HCT116 (cell line): ENCODE measurements around the gene RUNX2. TPM values are rescaled to one million over a fixed set of nuclear protein-coding genes. Genes with fewer than 3 reads are reported as not detected.
A peak's percentile ranks its signal among the peaks of the same experiment; 100 is the strongest.

Experiments
- ATAC-seq: fragments of 200-7000 bp; cut with Tn5 transposase; 2 replicates; pipeline ENCODE4 v1.9.1; 2020; ENCODE audit warnings: mild to moderate bottlenecking, moderate library complexity
- BruUV-seq: library from RNA; stranded (reverse); fragments of 400-500 nt; replicated peaks from 2 replicates; lab custom pipeline; 2021; lab: Mats Ljungman, UMichigan
- CTCF ChIA-PET: fragments of 300-600 bp; sonication (Branson Sonifier 250); formaldehyde crosslinking; loops from one replicate; lab custom pipeline; 2021; ENCODE audit warnings: antibody characterized with exemption; lab: Charles Lee
- POLR2A ChIA-PET: fragments of 300-600, 350-600 bp; sonication (Branson Sonifier 250); formaldehyde crosslinking; loops from one replicate; lab custom pipeline; 2021; ENCODE audit warnings: antibody characterized with exemption; lab: Charles Lee
- RAD21 ChIA-PET, 2 experiments: fragments of 300-600 bp; sonication (Branson Sonifier 250); formaldehyde crosslinking; loops; one replicate each; lab custom pipeline; 2023; ENCODE audit warnings: low total read pairs in 2 of 2; ENCODE audit not compliant: uncharacterized antibody in 2 of 2, unreplicated experiment in 2 of 2, low non-redundant PET in 1 of 2; lab: Charles Lee
- DNase-seq: peaks from one replicate; pipeline ENCODE4 v3.0.0-alpha.2; 2010; ENCODE audit warnings: low read depth, low spot score
- H2AFZ ChIP-seq: fragments of 200-600 bp; shearing (Covaris generic), sonication (generic); 2 replicates; pipeline ENCODE4 v1.6.1; 2017; ENCODE audit warnings: low read depth, mixed run types, mixed read lengths, antibody characterized with exemption, low read length; ENCODE audit not compliant: poor library complexity, severe bottlenecking
- H3K27ac ChIP-seq: 2 replicates; pipeline ENCODE4 v1.5.1; 2012; ENCODE audit warnings: low read depth, low read length
- H3K27me3 ChIP-seq: fragments of 200-600 bp; sonication (generic); 2 replicates; pipeline ENCODE4 v1.6.1; 2016; ENCODE audit warnings: mixed run types, low read length, mixed read lengths; ENCODE audit not compliant: insufficient read depth
- H3K36me3 ChIP-seq, 2 experiments: fragments of 200-500 bp in 1 of 2; fragments of 200-600 bp in 1 of 2; sonication (Bioruptor generic) in 1 of 2; sonication (generic) in 1 of 2; 2 replicates each; pipeline versions ENCODE4 v1.5.1 to v1.6.1; 2014 to 2016; ENCODE audit warnings: low read length in 2 of 2, inconsistent platforms in 1 of 2, mixed read lengths in 1 of 2, mixed run types in 1 of 2; ENCODE audit not compliant: insufficient read depth in 2 of 2, control insufficient read depth in 1 of 2
- H3K4me1 ChIP-seq, 2 experiments: fragments of 200-600 bp in 1 of 2; sonication (generic) in 1 of 2; 2 replicates each; pipeline versions ENCODE4 v1.5.1 to v1.6.1; 2012 to 2017; ENCODE audit warnings: low read length in 2 of 2, inconsistent platforms in 1 of 2, mild to moderate bottlenecking in 1 of 2, mixed read lengths in 1 of 2, mixed run types in 1 of 2, moderate library complexity in 1 of 2; ENCODE audit not compliant: insufficient read depth in 2 of 2, control insufficient read depth in 1 of 2
- H3K4me2 ChIP-seq: fragments of 200-600 bp; sonication (generic); 2 replicates; pipeline ENCODE4 v1.6.1; 2017; ENCODE audit warnings: mixed run types, low read length, mixed read lengths
- H3K4me3 ChIP-seq, 2 experiments: fragments of 200-600 bp in 1 of 2; sonication (generic) in 1 of 2; replicated peaks in 1 of 2; 2 replicates each; pipeline ENCODE4 v1.5.1; 2011 to 2016; ENCODE audit warnings: low read length in 2 of 2, control low read depth in 1 of 2, low read depth in 1 of 2, mild to moderate bottlenecking in 1 of 2, mixed read lengths in 1 of 2, mixed run types in 1 of 2
- H3K79me2 ChIP-seq: fragments of 200-600 bp; sonication (generic); 2 replicates; pipeline ENCODE4 v1.6.1; 2017; ENCODE audit warnings: mild to moderate bottlenecking, mixed run types, low read length, moderate library complexity, mixed read lengths; ENCODE audit not compliant: insufficient read depth
- H3K9ac ChIP-seq: fragments of 200-600 bp; sonication (generic); 2 replicates; pipeline ENCODE4 v1.6.1; 2016; ENCODE audit warnings: low read length, mixed read lengths
- H3K9me2 ChIP-seq: fragments of 200-600 bp; sonication (generic), shearing (Covaris generic); 2 replicates; pipeline ENCODE4 v1.6.1; 2017; ENCODE audit warnings: mixed run types, mild to moderate bottlenecking, moderate library complexity; ENCODE audit not compliant: insufficient read depth
- H3K9me3 ChIP-seq, 2 experiments: fragments of 200-500 bp in 1 of 2; fragments of 200-600 bp in 1 of 2; sonication (Bioruptor generic) in 1 of 2; sonication (generic) in 1 of 2; 2 replicates each; pipeline ENCODE4 v1.6.1; 2014 to 2017; ENCODE audit warnings: low read length in 2 of 2, mixed read lengths in 2 of 2, inconsistent platforms in 1 of 2, low read depth in 1 of 2, mild to moderate bottlenecking in 1 of 2, mixed run types in 1 of 2, moderate library complexity in 1 of 2; ENCODE audit not compliant: control insufficient read depth in 1 of 2, insufficient read depth in 1 of 2
- H4K20me1 ChIP-seq: fragments of 200-600 bp; sonication (generic), shearing (Covaris generic); 2 replicates; pipeline ENCODE4 v1.6.1; 2017; ENCODE audit warnings: mixed run types, mild to moderate bottlenecking, moderate library complexity; ENCODE audit not compliant: insufficient read depth
- ATF3 ChIP-seq: IDR thresholded peaks from 2 replicates; pipeline ENCODE4 v1.6.1; 2012
- CBX3 ChIP-seq: IDR thresholded peaks from 2 replicates; pipeline ENCODE4 v1.6.1; 2012; ENCODE audit warnings: low read depth
- CTCF ChIP-seq, 3 experiments: fragments of 200-600 bp in 1 of 3; sonication (generic) in 1 of 3; IDR thresholded peaks in 2 of 3; conservative IDR thresholded peaks in 1 of 3; 2 replicates each; pipeline ENCODE4 v1.5.1; 2012 to 2017; ENCODE audit warnings: low read depth in 2 of 3, low read length in 2 of 3, antibody characterized with exemption in 1 of 3, borderline replicate concordance in 1 of 3, control low read depth in 1 of 3, mild to moderate bottlenecking in 1 of 3, mixed read lengths in 1 of 3, mixed run types in 1 of 3, moderate library complexity in 1 of 3; ENCODE audit not compliant: insufficient read depth in 1 of 3
- EGR1 ChIP-seq: IDR thresholded peaks from 2 replicates; pipeline ENCODE4 v1.6.1; 2012; ENCODE audit warnings: low read depth
- EZH2 ChIP-seq: fragments of 200-600 bp; sonication (generic); IDR thresholded peaks from 2 replicates; pipeline ENCODE4 v1.6.1; 2017; ENCODE audit warnings: antibody characterized with exemption, mixed run types
- FOSL1 ChIP-seq: IDR thresholded peaks from 2 replicates; pipeline ENCODE4 v1.6.1; 2012; ENCODE audit warnings: low read depth
- JUND ChIP-seq: IDR thresholded peaks from 2 replicates; pipeline ENCODE4 v1.6.1; 2012
- POLR2AphosphoS5 ChIP-seq: IDR thresholded peaks from 2 replicates; pipeline ENCODE4 v1.6.1; 2011; ENCODE audit warnings: mild to moderate bottlenecking, low read depth, low read length, moderate library complexity
- SIN3A ChIP-seq: IDR thresholded peaks from 2 replicates; pipeline ENCODE4 v1.6.1; 2012; ENCODE audit warnings: low read depth
- ZBTB33 ChIP-seq: IDR thresholded peaks from 2 replicates; pipeline ENCODE4 v1.6.1; 2011; ENCODE audit warnings: mild to moderate bottlenecking, low read length, moderate library complexity; ENCODE audit not compliant: insufficient replicate concordance; ENCODE audit errors: extremely low read depth
- intact Hi-C: fragments of 100-400 bp; cut with micrococcal nuclease; formaldehyde crosslinking; loops from 2 replicates; pipeline ENCODE4 v1.10.0; 2022
- total RNA-seq: library from RNA; stranded (reverse); gene quantifications from one replicate; pipeline ENCODE4 v1.2.1, GENCODE V29; 2021; ENCODE audit not compliant: unreplicated experiment
- TF ChIP-seq, protein P1 (sequence below): IDR thresholded peaks from 2 replicates; pipeline ENCODE4 v1.6.1; 2012

The RUNX2 gene
- total RNA-seq, 1 experiment from 2014 or later: 1.1 TPM

- Histone ChIP-seq H3K27ac (no peak overlapping the region), H4K20me1 (no peaks in the 10 kb centered on the region), H3K36me3 (no peaks in the 10 kb centered on the region), H3K9me3 (no peaks in the 10 kb centered on the region), H3K79me2 (no peaks in the 10 kb centered on the region), H3K27me3 (no peaks in the 10 kb centered on the region; the same call in 1 of the 2 replicates), H3K4me1 (peaks cover 27 to 33% of the 10 kb centered on the region in 2 experiments), H3K9ac (no peak overlapping the region), H3K4me2 (peak overlapping the region; percentile 34; the same call in 1 of the 2 replicates), H3K9me2 (no peaks in the 10 kb centered on the region), H3K4me3 (no peak overlapping the region), H2AFZ (no peak overlapping the region)
- ChIA-PET RAD21 (no interaction called here), CTCF (no interaction called here), POLR2A (no interaction called here)
- no peak for DNase-seq
- intact Hi-C loops: no loop called here
- no TSS peak for BruUV-seq
- TF ChIP-seq EGR1 (no peak), FOSL1 (no peak), ATF3 (no peak), SIN3A (no peak), JUND (no peak), CTCF (IDR thresholded peaks at IDR 0.05 in 2 of 3, conservative IDR thresholded peaks at IDR 0.05 in 1 of 3; ENCODE audit: borderline replicate concordance in 1 of 3, insufficient read depth in 1 of 3, low read depth in 2 of 3, low read length in 2 of 3) (no peak), POLR2AphosphoS5 (no peak), CBX3 (no peak), ZBTB33 (no peak), EZH2 (no peak)
- TF ChIP-seq, protein P1, sequence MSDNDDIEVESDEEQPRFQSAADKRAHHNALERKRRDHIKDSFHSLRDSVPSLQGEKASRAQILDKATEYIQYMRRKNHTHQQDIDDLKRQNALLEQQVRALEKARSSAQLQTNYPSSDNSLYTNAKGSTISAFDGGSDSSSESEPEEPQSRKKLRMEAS: no peak
- no peak for ATAC-seq
Observed at GRCh38 chr6:45521226-45521625, 193.1 kb downstream of the RUNX2 start.
